ENCODE measurements around the gene C16orf96.

GRCh38 chr16:4588961-4589360 lies 32.8 kb downstream of the C16orf96 start:
- no peak for TF ChIP-seq CTCF (conservative IDR thresholded peaks at IDR 0.05 in 1 of 2, IDR thresholded peaks at IDR 0.05 in 1 of 2; ENCODE audit: extremely low read depth in 1 of 2, insufficient read depth in 1 of 2, low read depth in 1 of 2, low read length in 2 of 2)
- TF ChIP-seq EZH2 (IDR thresholded peaks at IDR 0.05; ENCODE audit: borderline replicate concordance, low read length), result no peak

Measured in mammary epithelial cell (primary cell).